Epithelial cell of esophagus (primary cell): ENCODE results near the gene KMO.

Experiments
- DNase-seq: peaks from one replicate; pipeline ENCODE4 v3.0.0; 2010; ENCODE audit warnings: low read depth
- H3K4me3 ChIP-seq: 2 replicates; pipeline ENCODE4 v1.5.1; 2011; ENCODE audit warnings: mild to moderate bottlenecking, low read length, control low read depth
- CTCF ChIP-seq: IDR thresholded peaks from 2 replicates; pipeline ENCODE4 v1.5.1; 2011; ENCODE audit warnings: low read depth, mild to moderate bottlenecking, low read length, control low read depth, inconsistent platforms; ENCODE audit not compliant: insufficient read depth; ENCODE audit errors: missing control alignments

Gene KMO

GRCh38 chr1:241638099-241638682 is 106.0 kb downstream of the KMO start:
- no peak for TF ChIP-seq CTCF
- DNase-seq = no peak
- H3K4me3 ChIP-seq = peak overlapping the region; percentile 93

- TF ChIP-seq CTCF = no peak
- peak; percentile 24 for DNase-seq
- H3K4me3 ChIP-seq = peak overlapping the region; percentile 93
Observed at GRCh38 chr1:241638909-241639622, 106.9 kb downstream of the KMO start.

- TF ChIP-seq CTCF = no peak
- peak; percentile 54 for DNase-seq
- H3K4me3 ChIP-seq = peak overlapping the region; percentile 93
Observed at GRCh38 chr1:241639623-241640148, 107.5 kb downstream of the KMO start.

GRCh38 chr1:241640149-241640866 is 108.1 kb downstream of the KMO start, which contains the start of the genes CHML and OPN3:
TSS of gene CHML (minus strand) at chr1:241640369. CDS start at chr1:241635766, 4,603 bp downstream.
TSS of gene OPN3 (minus strand) at chr1:241640369. CDS start at chr1:241640254, 115 bp downstream.
- H3K4me3 ChIP-seq = peak within 1 kb of the TSS; percentile 93
- peak; percentile 91 for DNase-seq
- no peak for TF ChIP-seq CTCF

- no peak for TF ChIP-seq CTCF
- peak; percentile 65 for DNase-seq
- H3K4me3 ChIP-seq = peak overlapping the region; percentile 40
Observed at GRCh38 chr1:241640867-241641622, 108.9 kb downstream of the KMO start.

GRCh38 chr1:241641773-241642592 is 109.8 kb downstream of the KMO start:
- H3K4me3 ChIP-seq = no peak overlapping the region
- TF ChIP-seq CTCF = no peak
- DNase-seq = peak; percentile 70
